Measurements from ENCODE around the gene GSE1. TPM values are rescaled to one million over a fixed set of nuclear protein-coding genes. Genes with fewer than 3 reads are reported as not detected.

GSE1 gene
- total RNA-seq, 1 experiment from 2014 or later: 97.5 TPM

- H3K36me3 ChIP-seq (ENCODE audit: control insufficient read depth, insufficient read depth, low read length): peaks cover 14% of the 10 kb centered on the region
- TF ChIP-seq, protein P1, sequence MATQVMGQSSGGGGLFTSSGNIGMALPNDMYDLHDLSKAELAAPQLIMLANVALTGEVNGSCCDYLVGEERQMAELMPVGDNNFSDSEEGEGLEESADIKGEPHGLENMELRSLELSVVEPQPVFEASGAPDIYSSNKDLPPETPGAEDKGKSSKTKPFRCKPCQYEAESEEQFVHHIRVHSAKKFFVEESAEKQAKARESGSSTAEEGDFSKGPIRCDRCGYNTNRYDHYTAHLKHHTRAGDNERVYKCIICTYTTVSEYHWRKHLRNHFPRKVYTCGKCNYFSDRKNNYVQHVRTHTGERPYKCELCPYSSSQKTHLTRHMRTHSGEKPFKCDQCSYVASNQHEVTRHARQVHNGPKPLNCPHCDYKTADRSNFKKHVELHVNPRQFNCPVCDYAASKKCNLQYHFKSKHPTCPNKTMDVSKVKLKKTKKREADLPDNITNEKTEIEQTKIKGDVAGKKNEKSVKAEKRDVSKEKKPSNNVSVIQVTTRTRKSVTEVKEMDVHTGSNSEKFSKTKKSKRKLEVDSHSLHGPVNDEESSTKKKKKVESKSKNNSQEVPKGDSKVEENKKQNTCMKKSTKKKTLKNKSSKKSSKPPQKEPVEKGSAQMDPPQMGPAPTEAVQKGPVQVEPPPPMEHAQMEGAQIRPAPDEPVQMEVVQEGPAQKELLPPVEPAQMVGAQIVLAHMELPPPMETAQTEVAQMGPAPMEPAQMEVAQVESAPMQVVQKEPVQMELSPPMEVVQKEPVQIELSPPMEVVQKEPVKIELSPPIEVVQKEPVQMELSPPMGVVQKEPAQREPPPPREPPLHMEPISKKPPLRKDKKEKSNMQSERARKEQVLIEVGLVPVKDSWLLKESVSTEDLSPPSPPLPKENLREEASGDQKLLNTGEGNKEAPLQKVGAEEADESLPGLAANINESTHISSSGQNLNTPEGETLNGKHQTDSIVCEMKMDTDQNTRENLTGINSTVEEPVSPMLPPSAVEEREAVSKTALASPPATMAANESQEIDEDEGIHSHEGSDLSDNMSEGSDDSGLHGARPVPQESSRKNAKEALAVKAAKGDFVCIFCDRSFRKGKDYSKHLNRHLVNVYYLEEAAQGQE (IDR thresholded peaks at IDR 0.05; ENCODE audit: insufficient read depth in 1 of 2, low read depth in 2 of 2, low read length in 1 of 2): no peak
- TF ChIP-seq SIN3A (IDR thresholded peaks at IDR 0.05; ENCODE audit: borderline replicate concordance, insufficient read depth, low read depth, low read length): no peak
- TF ChIP-seq TCF7L2 (IDR thresholded peaks at IDR 0.05; ENCODE audit: low read depth, low read length): no peak
- no peak for TF ChIP-seq POLR2AphosphoS5 (IDR thresholded peaks at IDR 0.05; ENCODE audit: low read depth, low read length)
- no peak for TF ChIP-seq CTCF (IDR thresholded peaks at IDR 0.05)
- H3K9me3 ChIP-seq (ENCODE audit: control insufficient read depth, insufficient read depth, low read depth, low read length): no peaks in the 10 kb centered on the region
- no peak for DNase-seq (ENCODE audit: low read depth, low spot score)
- no TSS peak for BruUV-seq (replicated peaks)
- POLR2A ChIA-PET: no interaction called here
- no peak overlapping the region for H3K27ac ChIP-seq (ENCODE audit: low read length)
- H3K4me3 ChIP-seq (ENCODE audit: low read depth in 2 of 2, low read length in 2 of 2): no peak overlapping the region
- intact Hi-C loops (cut with micrococcal nuclease; ENCODE audit: unreplicated experiment) (no loop called here), in situ Hi-C loops (cut with HindIII; ENCODE audit: low pct_unique_long_range_greater_than_20kb, low sequenced_read_pairs) (no loop called here)
- no peaks in the 10 kb centered on the region for H3K27me3 ChIP-seq (ENCODE audit: control insufficient read depth, insufficient read depth, low read length)
- CTCF ChIA-PET: no interaction called here
- no peak for ATAC-seq
- no peaks in the 10 kb centered on the region for H3K4me1 ChIP-seq (ENCODE audit: control insufficient read depth, insufficient read depth, low read length)
Observed at GRCh38 chr16:85665929-85666328, 52.8 kb downstream of the GSE1 start.

- no peak for ATAC-seq
- DNase-seq (ENCODE audit: low read depth, low spot score): no peak
- POLR2A ChIA-PET: no interaction called here
- CTCF ChIA-PET: no interaction called here
- in situ Hi-C loops (cut with HindIII; ENCODE audit: low pct_unique_long_range_greater_than_20kb, low sequenced_read_pairs) (no loop called here), intact Hi-C loops (cut with micrococcal nuclease; ENCODE audit: unreplicated experiment) (no loop called here)
- no peak for TF ChIP-seq POLR2AphosphoS5 (IDR thresholded peaks at IDR 0.05; ENCODE audit: low read depth, low read length)
- no peak for TF ChIP-seq TCF7L2 (IDR thresholded peaks at IDR 0.05; ENCODE audit: low read depth, low read length)
- TF ChIP-seq CTCF (IDR thresholded peaks at IDR 0.05): no peak
- Histone ChIP-seq H3K4me3 (ENCODE audit: low read depth in 2 of 2, low read length in 2 of 2) (no peak overlapping the region), H3K9me3 (ENCODE audit: control insufficient read depth, insufficient read depth, low read depth, low read length) (no peaks in the 10 kb centered on the region), H3K27ac (ENCODE audit: low read length) (no peak overlapping the region), H3K36me3 (ENCODE audit: control insufficient read depth, insufficient read depth, low read length) (peaks cover 14% of the 10 kb centered on the region), H3K4me1 (ENCODE audit: control insufficient read depth, insufficient read depth, low read length) (no peaks in the 10 kb centered on the region), H3K27me3 (ENCODE audit: control insufficient read depth, insufficient read depth, low read length) (no peaks in the 10 kb centered on the region)
- no TSS peak for BruUV-seq (replicated peaks)
Observed at GRCh38 chr16:85667261-85667660, 54.1 kb downstream of the GSE1 start.
